Mesendoderm (in vitro differentiated cells): Measurements from ENCODE around the gene TWNK.

Experiments
- DNase-seq: peaks from one replicate; pipeline ENCODE4 v3.0.0; 2013
- H2AK5ac ChIP-seq: 2 replicates; pipeline ENCODE4 v1.6.1; 2013; ENCODE audit warnings: low read length, inconsistent platforms
- H2BK120ac ChIP-seq: 2 replicates; pipeline ENCODE4 v1.6.1; 2013; ENCODE audit warnings: low read depth, mild to moderate bottlenecking, low read length, moderate library complexity, mixed read lengths
- H2BK15ac ChIP-seq: replicated peaks from 2 replicates; pipeline ENCODE4 v1.6.1; 2013; ENCODE audit warnings: low read depth, mild to moderate bottlenecking, moderate library complexity
- H2BK5ac ChIP-seq: 2 replicates; pipeline ENCODE4 v1.6.1; 2013; ENCODE audit warnings: low read length, inconsistent platforms
- H3K18ac ChIP-seq: 2 replicates; pipeline ENCODE4 v1.6.1; 2013; ENCODE audit warnings: mild to moderate bottlenecking, low read length, mixed read lengths
- H3K23ac ChIP-seq: one replicate; pipeline ENCODE4 v1.6.1; 2013; ENCODE audit warnings: low read length
- H3K27ac ChIP-seq: 2 replicates; pipeline ENCODE4 v1.5.1; 2013; ENCODE audit warnings: low read depth, mild to moderate bottlenecking, inconsistent platforms, low read length, moderate library complexity
- H3K27me3 ChIP-seq: 2 replicates; pipeline ENCODE4 v1.6.1; 2013; ENCODE audit warnings: low read length, control low read depth, mild to moderate bottlenecking, inconsistent platforms; ENCODE audit not compliant: insufficient read depth, poor library complexity
- H3K36me3 ChIP-seq: 2 replicates; pipeline ENCODE4 v1.6.1; 2013; ENCODE audit warnings: low read length, inconsistent platforms; ENCODE audit not compliant: control insufficient read depth, insufficient read depth
- H3K4ac ChIP-seq: one replicate; pipeline ENCODE4 v1.6.1; 2013; ENCODE audit warnings: low read depth, mild to moderate bottlenecking, low read length, moderate library complexity
- H3K4me1 ChIP-seq: 2 replicates; pipeline ENCODE4 v1.6.1; 2013; ENCODE audit warnings: low read depth, low read length, inconsistent platforms; ENCODE audit not compliant: control insufficient read depth
- H3K4me2 ChIP-seq: 2 replicates; pipeline ENCODE4 v1.6.1; 2013; ENCODE audit warnings: low read length
- H3K4me3 ChIP-seq: 2 replicates; pipeline ENCODE4 v1.5.1; 2013; ENCODE audit warnings: mild to moderate bottlenecking, low read length
- H3K56ac ChIP-seq: one replicate; pipeline ENCODE4 v1.6.1; 2013; ENCODE audit warnings: low read length
- H3K79me1 ChIP-seq: 2 replicates; pipeline ENCODE4 v1.6.1; 2013; ENCODE audit warnings: low read length, inconsistent platforms
- H3K79me2 ChIP-seq: 2 replicates; pipeline ENCODE4 v1.6.1; 2013; ENCODE audit warnings: mild to moderate bottlenecking, low read length; ENCODE audit not compliant: control insufficient read depth, insufficient read depth
- H3K9ac ChIP-seq: 2 replicates; pipeline ENCODE4 v1.6.1; 2013; ENCODE audit warnings: low read length, inconsistent platforms
- H4K5ac ChIP-seq: one replicate; pipeline ENCODE4 v1.6.1; 2013; ENCODE audit warnings: low read length
- H4K8ac ChIP-seq: one replicate; pipeline ENCODE4 v1.6.1; 2013; ENCODE audit warnings: low read depth, mild to moderate bottlenecking, control low read depth, low read length, moderate library complexity
- WGBS: extraction: QIAGEN DNeasy Blood & Tissue Kit; methylation state at CpG from one replicate; pipeline ENCODE4 v1.1.7; 2013; ENCODE audit warnings: low lambda C conversion rate, missing lambda C conversion rate; ENCODE audit not compliant: insufficient coverage; ENCODE audit errors: extremely low coverage; 5-methylcytosine and 5-hydroxymethylcytosine counted together

Gene TWNK

GRCh38 chr10:100978121-100978900 is 9.0 kb upstream of the TWNK start:
- Histone ChIP-seq H3K36me3 (no peaks in the 10 kb centered on the region), H2BK120ac (no peak overlapping the region), H3K27ac (no peak overlapping the region), H4K5ac (no peak overlapping the region), H3K79me2 (no peaks in the 10 kb centered on the region), H2BK15ac (no peak overlapping the region), H3K27me3 (no peaks in the 10 kb centered on the region), H3K4me3 (no peak overlapping the region), H3K56ac (no peak overlapping the region), H3K4me1 (no peaks in the 10 kb centered on the region), H2AK5ac (no peak overlapping the region), H3K79me1 (no peaks in the 10 kb centered on the region), H3K23ac (no peak overlapping the region), H4K8ac (no peak overlapping the region), H2BK5ac (no peak overlapping the region), H3K9ac (no peak overlapping the region), H3K18ac (no peak overlapping the region), H3K4ac (no peak overlapping the region), H3K4me2 (no peak overlapping the region)
- no CpG with 5 or more reads among the region's 13 CpGs for WGBS
- no peak for DNase-seq

GRCh38 chr10:100978901-100979195 is 8.5 kb upstream of the TWNK start:
- Histone ChIP-seq H3K79me1 (no peaks in the 10 kb centered on the region), H3K4me1 (no peaks in the 10 kb centered on the region), H2BK15ac (no peak overlapping the region), H4K5ac (no peak overlapping the region), H3K9ac (no peak overlapping the region), H2BK5ac (no peak overlapping the region), H3K4me3 (no peak overlapping the region), H3K4me2 (no peak overlapping the region), H3K27me3 (no peaks in the 10 kb centered on the region), H3K4ac (no peak overlapping the region), H2BK120ac (no peak overlapping the region), H3K18ac (no peak overlapping the region), H3K23ac (no peak overlapping the region), H4K8ac (no peak overlapping the region), H2AK5ac (no peak overlapping the region), H3K36me3 (no peaks in the 10 kb centered on the region), H3K56ac (no peak overlapping the region), H3K27ac (no peak overlapping the region), H3K79me2 (no peaks in the 10 kb centered on the region)
- WGBS, result no CpG with 5 or more reads among the region's 10 CpGs
- no peak for DNase-seq

GRCh38 chr10:100979791-100980272 is 7.5 kb upstream of the TWNK start:
- Histone ChIP-seq H3K36me3 (no peaks in the 10 kb centered on the region), H3K27me3 (no peaks in the 10 kb centered on the region)
- DNase-seq, result no peak

GRCh38 chr10:100980311-100980710 is 7.0 kb upstream of the TWNK start:
- Histone ChIP-seq H3K4me1 (no peaks in the 10 kb centered on the region), H3K9ac (no peak overlapping the region), H2AK5ac (no peak overlapping the region), H3K79me1 (no peaks in the 10 kb centered on the region), H3K27me3 (no peaks in the 10 kb centered on the region), H3K4me3 (no peak overlapping the region), H2BK120ac (no peak overlapping the region), H2BK5ac (no peak overlapping the region), H3K23ac (no peak overlapping the region), H3K27ac (no peak overlapping the region), H4K8ac (no peak overlapping the region), H3K4me2 (no peak overlapping the region), H3K36me3 (no peaks in the 10 kb centered on the region), H4K5ac (no peak overlapping the region), H3K79me2 (no peaks in the 10 kb centered on the region), H2BK15ac (no peak overlapping the region), H3K4ac (no peak overlapping the region), H3K18ac (no peak overlapping the region), H3K56ac (no peak overlapping the region)
- DNase-seq, result no peak
- no CpG with 5 or more reads among the region's 2 CpGs for WGBS

More at GRCh38 chr10:100979791-100980272, 7.5 kb upstream of the TWNK start:
- H4K8ac ChIP-seq, result no peak overlapping the region
- no peak overlapping the region for H2AK5ac ChIP-seq
- no peaks in the 10 kb centered on the region for H3K4me1 ChIP-seq
- H3K79me2 ChIP-seq, result no peaks in the 10 kb centered on the region
- no peak overlapping the region for H2BK5ac ChIP-seq
- no peak overlapping the region for H3K27ac ChIP-seq
- H3K4me2 ChIP-seq, result no peak overlapping the region
- no peak overlapping the region for H2BK120ac ChIP-seq
- H3K23ac ChIP-seq, result no peak overlapping the region
- H4K5ac ChIP-seq, result no peak overlapping the region
- H3K79me1 ChIP-seq, result no peaks in the 10 kb centered on the region
- no peak overlapping the region for H2BK15ac ChIP-seq
- H3K56ac ChIP-seq, result no peak overlapping the region
- H3K4ac ChIP-seq, result no peak overlapping the region
- H3K4me3 ChIP-seq, result no peak overlapping the region
- WGBS, result no CpG with 5 or more reads among the region's 16 CpGs
- H3K18ac ChIP-seq, result no peak overlapping the region
- no peak overlapping the region for H3K9ac ChIP-seq

GRCh38 chr10:100980711-100981110 is 6.6 kb upstream of the TWNK start:
- no CpG with 5 or more reads among the region's 7 CpGs for WGBS
- no peak overlapping the region for H2BK5ac ChIP-seq
- no peak overlapping the region for H3K4ac ChIP-seq
- no peaks in the 10 kb centered on the region for H3K36me3 ChIP-seq
- no peak overlapping the region for H3K27ac ChIP-seq
- H3K18ac ChIP-seq, result no peak overlapping the region
- no peaks in the 10 kb centered on the region for H3K79me1 ChIP-seq
- H2BK15ac ChIP-seq, result no peak overlapping the region
- no peaks in the 10 kb centered on the region for H3K4me1 ChIP-seq
- no peak overlapping the region for H3K56ac ChIP-seq
- H4K8ac ChIP-seq, result no peak overlapping the region
- H3K4me3 ChIP-seq, result no peak overlapping the region
- H3K79me2 ChIP-seq, result no peaks in the 10 kb centered on the region
- DNase-seq, result no peak
- no peak overlapping the region for H3K23ac ChIP-seq
- no peak overlapping the region for H4K5ac ChIP-seq
- no peak overlapping the region for H3K9ac ChIP-seq
- H2AK5ac ChIP-seq, result no peak overlapping the region
- no peak overlapping the region for H3K4me2 ChIP-seq
- no peak overlapping the region for H2BK120ac ChIP-seq
- H3K27me3 ChIP-seq, result no peaks in the 10 kb centered on the region
